ENCODE results near the gene IL4I1.

- TF ChIP-seq CTCF (IDR thresholded peaks at IDR 0.05) (no peak), EZH2 (IDR thresholded peaks at IDR 0.05; ENCODE audit: borderline replicate concordance, insufficient read depth, low read depth, low read length, poor library complexity, severe bottlenecking) (no peak)
These were observed 8.2 kb downstream of the IL4I1 start for GRCh38 chr19:49888510-49888824.

Data from B cell (primary cell).